Measurements from ENCODE around the gene HOMER2.

The HOMER2 gene

DNA sequence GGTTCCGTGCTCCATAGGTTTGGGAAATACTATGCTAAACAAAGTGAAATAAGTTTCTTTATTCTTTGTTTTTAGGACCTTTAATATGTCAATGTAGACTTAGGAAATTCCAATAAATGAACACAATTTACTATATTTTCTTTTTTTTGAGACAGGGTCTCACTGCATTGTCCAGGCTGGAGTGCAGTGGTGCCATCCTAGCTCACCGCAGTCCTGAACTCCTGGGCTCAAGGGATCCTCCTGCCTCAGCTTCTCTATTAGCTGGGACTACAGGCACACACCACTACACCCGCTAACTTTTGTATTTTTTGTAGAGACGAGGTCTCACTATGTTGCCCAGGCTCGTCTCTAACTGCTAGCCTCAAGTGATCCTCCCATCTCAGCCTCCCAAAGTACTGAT, 12.4 kb upstream of the HOMER2 start:
- no peak overlapping the region for H3K4me3 ChIP-seq (ENCODE audit: low read depth, low read length)
- TF ChIP-seq, protein P1, sequence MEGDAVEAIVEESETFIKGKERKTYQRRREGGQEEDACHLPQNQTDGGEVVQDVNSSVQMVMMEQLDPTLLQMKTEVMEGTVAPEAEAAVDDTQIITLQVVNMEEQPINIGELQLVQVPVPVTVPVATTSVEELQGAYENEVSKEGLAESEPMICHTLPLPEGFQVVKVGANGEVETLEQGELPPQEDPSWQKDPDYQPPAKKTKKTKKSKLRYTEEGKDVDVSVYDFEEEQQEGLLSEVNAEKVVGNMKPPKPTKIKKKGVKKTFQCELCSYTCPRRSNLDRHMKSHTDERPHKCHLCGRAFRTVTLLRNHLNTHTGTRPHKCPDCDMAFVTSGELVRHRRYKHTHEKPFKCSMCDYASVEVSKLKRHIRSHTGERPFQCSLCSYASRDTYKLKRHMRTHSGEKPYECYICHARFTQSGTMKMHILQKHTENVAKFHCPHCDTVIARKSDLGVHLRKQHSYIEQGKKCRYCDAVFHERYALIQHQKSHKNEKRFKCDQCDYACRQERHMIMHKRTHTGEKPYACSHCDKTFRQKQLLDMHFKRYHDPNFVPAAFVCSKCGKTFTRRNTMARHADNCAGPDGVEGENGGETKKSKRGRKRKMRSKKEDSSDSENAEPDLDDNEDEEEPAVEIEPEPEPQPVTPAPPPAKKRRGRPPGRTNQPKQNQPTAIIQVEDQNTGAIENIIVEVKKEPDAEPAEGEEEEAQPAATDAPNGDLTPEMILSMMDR (IDR thresholded peaks at IDR 0.05; ENCODE audit: low read depth, low read length): no peak

DNA sequence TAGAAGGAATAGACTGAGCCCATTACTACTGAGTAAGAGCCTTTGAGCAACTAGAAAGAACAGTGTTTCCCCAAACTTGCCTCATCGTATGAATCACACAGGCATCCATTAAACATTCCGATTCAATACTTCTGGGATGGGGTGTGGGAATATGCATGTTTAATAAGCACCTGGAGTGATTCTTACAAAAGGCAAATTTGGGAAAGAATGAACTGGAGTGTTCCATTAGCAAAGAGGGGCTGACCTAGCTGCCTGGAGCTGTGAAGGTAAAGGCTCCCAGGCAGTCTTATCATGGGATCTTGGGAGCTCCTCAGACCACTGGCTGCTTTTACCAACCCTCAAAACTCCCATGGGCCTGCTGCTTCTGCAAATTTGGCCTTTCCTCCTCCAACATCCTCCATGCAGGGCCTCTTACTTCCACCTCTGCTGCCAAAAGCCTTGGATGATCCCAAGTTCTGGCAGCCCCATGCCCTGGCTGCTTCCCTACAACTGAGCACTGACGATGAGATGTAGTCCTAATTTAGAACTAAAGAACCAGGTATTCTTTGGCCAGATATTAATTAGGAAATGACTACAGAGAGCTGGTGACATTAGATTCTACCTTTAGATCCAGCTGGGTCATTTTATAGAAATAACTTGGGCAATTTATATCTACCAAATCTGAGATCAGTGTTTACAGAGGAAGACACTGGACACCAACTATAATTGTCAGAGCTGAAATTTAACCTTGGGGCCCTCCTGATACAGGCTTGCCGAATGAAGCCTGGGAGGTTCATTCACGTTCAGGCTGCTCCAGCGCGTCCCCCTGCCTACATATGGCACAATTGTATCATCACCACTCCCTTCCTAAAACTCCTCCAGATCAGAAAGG, 11.2 kb upstream of the HOMER2 start:
- H3K4me3 ChIP-seq (ENCODE audit: low read depth, low read length): no peak overlapping the region
- TF ChIP-seq, protein P1 (IDR thresholded peaks at IDR 0.05; ENCODE audit: low read depth, low read length): no peak

DNA sequence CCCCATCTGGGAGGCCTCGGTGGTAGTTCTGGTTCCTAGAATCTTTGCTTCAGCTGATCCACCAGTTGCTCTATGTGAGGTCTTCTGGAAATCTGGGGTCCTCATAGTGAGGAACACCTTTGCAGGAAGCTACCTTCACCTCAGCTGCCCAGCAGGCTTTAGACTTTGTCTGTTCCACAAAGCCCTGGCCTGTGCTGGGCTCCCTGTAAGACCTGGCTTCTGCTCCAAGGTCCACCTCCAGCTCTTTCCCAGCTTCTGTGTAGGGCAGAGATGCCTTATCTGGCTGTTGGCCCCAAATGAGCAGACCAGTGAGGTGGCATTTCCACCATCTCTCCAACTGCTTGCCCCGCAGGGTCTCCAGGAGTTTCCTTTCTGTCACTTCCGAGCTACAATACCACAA, 8.2 kb upstream of the HOMER2 start:
- H3K4me3 ChIP-seq (ENCODE audit: low read depth, low read length): no peak overlapping the region
- TF ChIP-seq, protein P1 (IDR thresholded peaks at IDR 0.05; ENCODE audit: low read depth, low read length): no peak

GRCh38 chr15:82959423-82959822, 6.9 kb upstream of the HOMER2 start:
- TF ChIP-seq, protein P1 (IDR thresholded peaks at IDR 0.05; ENCODE audit: low read depth, low read length): no peak
- no peak overlapping the region for H3K4me3 ChIP-seq (ENCODE audit: low read depth, low read length)

DNA sequence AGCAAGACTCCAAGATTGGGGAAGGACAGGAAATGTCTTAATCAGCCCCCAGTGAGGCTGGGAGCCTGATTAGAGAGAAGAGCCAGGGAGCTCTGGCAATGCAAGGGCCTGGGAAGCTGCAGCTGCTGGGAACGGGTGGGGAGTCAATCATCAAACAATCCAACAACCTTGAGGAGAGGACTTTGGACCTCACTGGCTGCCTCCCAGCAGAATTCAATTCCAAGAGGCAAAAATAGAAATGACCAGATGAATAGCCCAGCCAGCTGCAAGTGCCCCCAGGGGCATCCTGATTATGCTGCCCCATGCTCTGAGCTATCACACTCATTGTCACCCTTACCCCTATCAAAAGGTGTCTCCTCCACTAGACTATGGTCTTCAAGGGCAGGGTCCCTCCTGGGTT, 6.1 kb upstream of the HOMER2 start:
- no peak overlapping the region for H3K4me3 ChIP-seq (ENCODE audit: low read depth, low read length)
- TF ChIP-seq, protein P1 (IDR thresholded peaks at IDR 0.05; ENCODE audit: low read depth, low read length): no peak

DNA sequence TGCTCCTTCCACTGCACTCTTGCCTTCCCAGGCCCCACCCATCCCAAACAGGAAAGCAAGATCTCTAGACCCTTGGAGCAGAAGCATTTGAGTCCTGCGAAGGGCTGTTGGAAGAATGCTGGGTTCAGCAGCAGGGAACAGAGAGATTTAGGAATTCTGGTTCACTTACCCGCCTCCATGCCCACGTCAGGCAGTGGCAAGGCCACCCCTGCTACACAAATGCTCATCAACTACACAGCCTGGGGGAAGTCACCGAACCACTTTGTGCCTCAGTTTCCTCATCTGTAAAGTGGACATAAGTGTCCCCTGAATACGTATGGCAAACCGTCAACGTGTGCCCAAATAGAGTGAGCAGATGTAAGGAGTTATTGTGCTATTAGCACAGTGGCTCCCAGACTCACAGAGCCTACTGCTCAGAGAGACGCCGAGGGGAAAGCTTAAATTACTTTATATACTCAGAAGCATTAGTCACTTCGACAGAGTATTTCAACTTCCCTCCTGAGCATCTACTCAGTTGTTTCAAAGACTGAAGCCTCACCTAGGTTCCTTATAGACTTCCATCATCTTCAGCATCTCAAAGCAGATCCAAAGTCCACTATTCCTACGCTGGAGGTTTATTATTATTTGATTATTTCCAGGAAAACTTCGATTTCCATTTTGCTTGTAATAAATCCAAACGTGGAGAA, 905 bp downstream of the HOMER2 start:
- TF ChIP-seq, protein P1 (IDR thresholded peaks at IDR 0.05; ENCODE audit: low read depth, low read length): no peak
- no peak overlapping the region for H3K4me3 ChIP-seq (ENCODE audit: low read depth, low read length)
